IMR-90 (cell line): Measurements from ENCODE around the gene ATL2. TPM values are rescaled to one million over a fixed set of nuclear protein-coding genes. Genes with fewer than 3 reads are reported as not detected.

Experiments
- ATAC-seq: fragments of 200-7000 bp; cut with Tn5 transposase; 2 replicates; pipeline ENCODE4 v1.9.1; 2020; ENCODE audit warnings: low read depth, mild to moderate bottlenecking, moderate library complexity
- BruUV-seq: library from RNA; stranded (reverse); fragments of 400-500 nt; replicated peaks from 2 replicates; lab custom pipeline; 2021; lab: Mats Ljungman, UMichigan
- CTCF ChIA-PET: fragments of 300-600 bp; formaldehyde crosslinking; extraction: SDS; loops from one replicate; lab custom pipeline; 2021; ENCODE audit warnings: antibody characterized with exemption; lab: Yijun Ruan, JAX
- POLR2A ChIA-PET: fragments of 300-600 bp; sonication (Branson Sonifier 250); formaldehyde crosslinking; loops from one replicate; lab custom pipeline; 2022; ENCODE audit warnings: antibody characterized with exemption; ENCODE audit not compliant: unreplicated experiment; lab: Charles Lee
- DNase-seq: peaks from one replicate; pipeline ENCODE4 v3.0.0; 2013
- H2AFZ ChIP-seq: replicated peaks from 2 replicates; pipeline ENCODE3; 2013; ENCODE audit warnings: low read length, mild to moderate bottlenecking; ENCODE audit not compliant: poor library complexity
- H2AK5ac ChIP-seq: 2 replicates; pipeline ENCODE4 v1.6.1; 2013; ENCODE audit warnings: low read depth, low read length, inconsistent platforms
- H2AK9ac ChIP-seq: replicated peaks from 2 replicates; pipeline ENCODE3; 2013; ENCODE audit warnings: mild to moderate bottlenecking, low read depth, low read length, moderate library complexity; ENCODE audit not compliant: poor library complexity
- H2BK120ac ChIP-seq: 2 replicates; pipeline ENCODE4 v1.6.1; 2013; ENCODE audit warnings: low read depth, low read length, inconsistent platforms
- H2BK15ac ChIP-seq: 3 replicates; pipeline ENCODE4 v1.6.1; 2013; ENCODE audit warnings: low read depth, low read length, inconsistent platforms
- H2BK20ac ChIP-seq: 2 replicates; pipeline ENCODE4 v1.6.1; 2013; ENCODE audit warnings: low read depth, mild to moderate bottlenecking, inconsistent platforms, low read length, moderate library complexity
- H2BK5ac ChIP-seq: 2 replicates; pipeline ENCODE4 v1.6.1; 2013; ENCODE audit warnings: mild to moderate bottlenecking, low read depth, low read length, inconsistent platforms; ENCODE audit not compliant: poor library complexity, severe bottlenecking
- H3K14ac ChIP-seq: replicated peaks from 2 replicates; pipeline ENCODE4 v1.6.1; 2013; ENCODE audit warnings: low read depth, low read length, inconsistent platforms
- H3K18ac ChIP-seq: 2 replicates; pipeline ENCODE4 v1.6.1; 2013; ENCODE audit warnings: low read depth, low read length, control low read depth
- H3K23ac ChIP-seq: 2 replicates; pipeline ENCODE4 v1.6.1; 2013; ENCODE audit warnings: low read depth, low read length, inconsistent platforms
- H3K27ac ChIP-seq: 2 replicates; pipeline ENCODE4 v1.5.1; 2013; ENCODE audit warnings: mild to moderate bottlenecking, control low read depth, low read length; ENCODE audit not compliant: insufficient read depth
- H3K27me3 ChIP-seq: 2 replicates; pipeline ENCODE4 v1.6.1; 2013; ENCODE audit warnings: low read length; ENCODE audit not compliant: control insufficient read depth, insufficient read depth
- H3K36me3 ChIP-seq: 2 replicates; pipeline ENCODE4 v1.6.1; 2013; ENCODE audit warnings: low read length, mixed read lengths; ENCODE audit not compliant: control insufficient read depth, insufficient read depth
- H3K4ac ChIP-seq: 2 replicates; pipeline ENCODE4 v1.6.1; 2013; ENCODE audit warnings: low read depth, low read length, inconsistent platforms
- H3K4me1 ChIP-seq: 2 replicates; pipeline ENCODE4 v1.6.1; 2013; ENCODE audit warnings: low read length, mixed read lengths; ENCODE audit not compliant: control insufficient read depth, insufficient read depth
- H3K4me2 ChIP-seq: 2 replicates; pipeline ENCODE4 v1.6.1; 2013; ENCODE audit warnings: low read depth, mild to moderate bottlenecking, control low read depth, low read length, moderate library complexity
- H3K4me3 ChIP-seq: 2 replicates; pipeline ENCODE4 v1.5.1; 2013; ENCODE audit warnings: low read depth, mild to moderate bottlenecking, control low read depth, low read length, moderate library complexity; ENCODE audit not compliant: insufficient read depth
- H3K56ac ChIP-seq: 2 replicates; pipeline ENCODE4 v1.6.1; 2013; ENCODE audit warnings: low read length, inconsistent platforms; ENCODE audit not compliant: insufficient read depth; ENCODE audit errors: extremely low read depth
- H3K79me1 ChIP-seq, 2 experiments: 2 replicates each; pipeline ENCODE4 v1.6.1; 2013; ENCODE audit warnings: low read length in 2 of 2, inconsistent platforms in 1 of 2, low read depth in 1 of 2
- H3K9ac ChIP-seq: 2 replicates; pipeline ENCODE4 v1.6.1; 2013; ENCODE audit warnings: low read depth, low read length, control low read depth
- H3K9me1 ChIP-seq: 2 replicates; pipeline ENCODE4 v1.6.1; 2013; ENCODE audit warnings: low read length, inconsistent platforms; ENCODE audit not compliant: insufficient read depth
- H3K9me3 ChIP-seq: 2 replicates; pipeline ENCODE4 v1.6.1; 2013; ENCODE audit warnings: low read length; ENCODE audit not compliant: control insufficient read depth, insufficient read depth
- H4K20me1 ChIP-seq: 2 replicates; pipeline ENCODE4 v1.6.1; 2013; ENCODE audit warnings: low read length, inconsistent platforms; ENCODE audit not compliant: insufficient read depth
- H4K5ac ChIP-seq: 2 replicates; pipeline ENCODE4 v1.6.1; 2013; ENCODE audit warnings: mild to moderate bottlenecking, low read depth, low read length, control low read depth
- H4K8ac ChIP-seq, 2 experiments: 2 replicates each; pipeline ENCODE4 v1.6.1; 2013; ENCODE audit warnings: low read depth in 2 of 2, low read length in 2 of 2, control low read depth in 1 of 2, inconsistent platforms in 1 of 2
- H4K91ac ChIP-seq: 2 replicates; pipeline ENCODE4 v1.6.1; 2013; ENCODE audit warnings: low read depth, low read length, inconsistent platforms; ENCODE audit not compliant: insufficient read depth
- BHLHE40 ChIP-seq: fragments of 150-350 bp; IDR thresholded peaks from 2 replicates; pipeline ENCODE4 v1.6.1; 2016; ENCODE audit warnings: mild to moderate bottlenecking, low read depth, low read length
- CEBPB ChIP-seq: IDR thresholded peaks from 2 replicates; pipeline ENCODE4 v1.6.1; 2012; ENCODE audit warnings: low read depth, low read length, improper control_type of control experiment
- CTCF ChIP-seq: conservative IDR thresholded peaks from 2 replicates; pipeline ENCODE4 v1.5.1; 2012; ENCODE audit warnings: mild to moderate bottlenecking, low read depth, low read length, improper control_type of control experiment
- ELK1 ChIP-seq: fragments of 150-350 bp; IDR thresholded peaks from 2 replicates; pipeline ENCODE4 v1.6.1; 2016; ENCODE audit warnings: low read depth, mild to moderate bottlenecking, low read length, moderate library complexity, borderline replicate concordance
- FOS ChIP-seq: fragments of 150-350 bp; IDR thresholded peaks from 2 replicates; pipeline ENCODE4 v1.6.1; 2016; ENCODE audit warnings: low read depth, low read length
- MAFK ChIP-seq: IDR thresholded peaks from 2 replicates; pipeline ENCODE4 v1.6.1; 2012; ENCODE audit warnings: low read depth, low read length, improper control_type of control experiment
- MAZ ChIP-seq: IDR thresholded peaks from 2 replicates; pipeline ENCODE4 v1.6.1; 2012; ENCODE audit warnings: low read depth, mild to moderate bottlenecking, low read length, improper control_type of control experiment, moderate library complexity, borderline replicate concordance
- MXI1 ChIP-seq: IDR thresholded peaks from 2 replicates; pipeline ENCODE4 v1.6.1; 2012; ENCODE audit warnings: low read depth, mild to moderate bottlenecking, low read length, moderate library complexity, borderline replicate concordance
- NFE2L2 ChIP-seq: fragments of 150-350 bp; IDR thresholded peaks from 2 replicates; pipeline ENCODE4 v1.6.1; 2016; ENCODE audit warnings: low read depth, mild to moderate bottlenecking, low read length
- POLR2A ChIP-seq: IDR thresholded peaks from 2 replicates; pipeline ENCODE4 v1.6.1; 2012; ENCODE audit warnings: mild to moderate bottlenecking, low read depth, low read length
- RAD21 ChIP-seq: IDR thresholded peaks from 2 replicates; pipeline ENCODE4 v1.6.1; 2012; ENCODE audit warnings: low read length, improper control_type of control experiment
- RCOR1 ChIP-seq: IDR thresholded peaks from 2 replicates; pipeline ENCODE4 v1.6.1; 2012; ENCODE audit warnings: mild to moderate bottlenecking, low read length, improper control_type of control experiment; ENCODE audit not compliant: insufficient replicate concordance
- RFX5 ChIP-seq: IDR thresholded peaks from 2 replicates; pipeline ENCODE4 v1.8.0; 2012; ENCODE audit warnings: low read depth, mild to moderate bottlenecking, low read length, moderate library complexity
- SMC3 ChIP-seq: fragments of 150-350 bp; IDR thresholded peaks from 2 replicates; pipeline ENCODE4 v1.6.1; 2016; ENCODE audit warnings: low read depth, mild to moderate bottlenecking, antibody characterized with exemption, low read length, moderate library complexity
- USF2 ChIP-seq: fragments of 150-350 bp; IDR thresholded peaks from 2 replicates; pipeline ENCODE4 v1.6.1; 2017; ENCODE audit warnings: mild to moderate bottlenecking, antibody characterized with exemption, low read length, low read depth
- WGBS, 2 experiments: methylation state at CpG; one replicate each; pipeline versions ENCODE4 v1.1.5 to v1.1.7; 2013; ENCODE audit warnings: missing lambda C conversion rate in 2 of 2; ENCODE audit not compliant: insufficient read length in 1 of 2; ENCODE audit errors: extremely low coverage in 2 of 2; 5-methylcytosine and 5-hydroxymethylcytosine counted together
- dilution Hi-C: fragments of 300-500 bp; cut with HindIII; formaldehyde crosslinking; loops from one replicate; pipeline ENCODE4 v1.14.3; 2018; ENCODE audit warnings: low sequenced_read_pairs; ENCODE audit not compliant: unreplicated experiment
- in situ Hi-C: fragments of 300-500 bp; cut with MboI; formaldehyde crosslinking; loops from 3 replicates; pipeline ENCODE4 v1.14.3; 2019; ENCODE audit warnings: low sequenced_read_pairs, inconsistent platforms, mixed read lengths
- intact Hi-C: fragments of 100-400 bp; cut with micrococcal nuclease; formaldehyde crosslinking; loops from 2 replicates; pipeline ENCODE4 v1.10.0; 2022
- polyA plus RNA-seq, 3 experiments: library from polyadenylated mRNA; depleted of rRNA; stranded (reverse); fragments of >200 nt; gene quantifications; 2 replicates each; pipeline ENCODE4 v1.2.3, GENCODE V29; 2012; ENCODE audit warnings: low replicate concordance in 1 of 3
- total RNA-seq: library from RNA; depleted of rRNA; stranded (reverse); fragments of >200 nt; gene quantifications from 2 replicates; pipeline ENCODE4 v1.2.3, GENCODE V29; 2012

The ATL2 gene
- total and polyA plus RNA-seq, 2 of the 4 experiments (the other 2 are of a cell fraction) = 16.0 to 62.6 TPM

GRCh38 chr2:38407111-38407682, 30.1 kb upstream of the ATL2 start:
- H3K27ac ChIP-seq = no peak overlapping the region
- H4K91ac ChIP-seq = no peak overlapping the region
- no peaks in the 10 kb centered on the region for H3K9me1 ChIP-seq
- ATAC-seq = no peak
- H3K36me3 ChIP-seq = no peaks in the 10 kb centered on the region
- no peak overlapping the region for H2BK120ac ChIP-seq
- peaks cover 3% of the 10 kb centered on the region; the same call in 1 of the 2 replicates for H3K9me3 ChIP-seq
- H4K5ac ChIP-seq = no peak overlapping the region
- H2AK9ac ChIP-seq = no peak overlapping the region
- TF ChIP-seq MAZ = no peak
- TF ChIP-seq BHLHE40 = no peak
- TF ChIP-seq USF2 = no peak
- no peak for TF ChIP-seq CTCF
- no peak for TF ChIP-seq SMC3
- no peak for TF ChIP-seq RCOR1
- no peak for TF ChIP-seq FOS
- no peak for TF ChIP-seq RAD21
- no peak for TF ChIP-seq NFE2L2
- no peak for TF ChIP-seq CEBPB
- TF ChIP-seq ELK1 = no peak
- no peak for TF ChIP-seq MXI1
- TF ChIP-seq RFX5 = no peak
- no peak for TF ChIP-seq MAFK
- no peak for TF ChIP-seq POLR2A
- WGBS, 2 experiments = 100% methylated on average over 1 of the region's 4 CpGs; no CpG with 5 or more reads in 1 of the 2 experiments
- no peak overlapping the region for H3K14ac ChIP-seq
- H3K4ac ChIP-seq = no peak overlapping the region
- no peak overlapping the region for H3K23ac ChIP-seq
- H3K18ac ChIP-seq = no peak overlapping the region
- intact Hi-C loops = no loop called here
- H2BK20ac ChIP-seq = no peak overlapping the region
- in situ Hi-C loops = no loop called here
- H4K8ac ChIP-seq = no peak overlapping the region
- H3K4me2 ChIP-seq = no peak overlapping the region
- no peaks in the 10 kb centered on the region for H4K20me1 ChIP-seq
- CTCF ChIA-PET = no interaction called here
- no peak overlapping the region for H3K9ac ChIP-seq
- H3K27me3 ChIP-seq = peaks cover 16% of the 10 kb centered on the region
- no peak overlapping the region for H2BK15ac ChIP-seq
- dilution Hi-C loops = no loop called here
- no peak overlapping the region for H2BK5ac ChIP-seq
- no peaks in the 10 kb centered on the region for H3K79me1 ChIP-seq
- no peaks in the 10 kb centered on the region for H3K4me1 ChIP-seq
- no TSS peak for BruUV-seq
- no peak overlapping the region for H3K4me3 ChIP-seq
- no peak for DNase-seq
- H2AK5ac ChIP-seq = no peak overlapping the region
- H2AFZ ChIP-seq = no peak overlapping the region
- no peak overlapping the region for H3K56ac ChIP-seq
- POLR2A ChIA-PET = no interaction called here
